GM18870 (cell line): ENCODE measurements around the gene IVL.

Source experiments
- ATAC-seq: cut with Tn5 transposase; IDR thresholded peaks from one replicate; pipeline ENCODE4 v1.9.1; 2021; ENCODE audit warnings: moderate library complexity; ENCODE audit not compliant: unreplicated experiment

The IVL gene

DNA sequence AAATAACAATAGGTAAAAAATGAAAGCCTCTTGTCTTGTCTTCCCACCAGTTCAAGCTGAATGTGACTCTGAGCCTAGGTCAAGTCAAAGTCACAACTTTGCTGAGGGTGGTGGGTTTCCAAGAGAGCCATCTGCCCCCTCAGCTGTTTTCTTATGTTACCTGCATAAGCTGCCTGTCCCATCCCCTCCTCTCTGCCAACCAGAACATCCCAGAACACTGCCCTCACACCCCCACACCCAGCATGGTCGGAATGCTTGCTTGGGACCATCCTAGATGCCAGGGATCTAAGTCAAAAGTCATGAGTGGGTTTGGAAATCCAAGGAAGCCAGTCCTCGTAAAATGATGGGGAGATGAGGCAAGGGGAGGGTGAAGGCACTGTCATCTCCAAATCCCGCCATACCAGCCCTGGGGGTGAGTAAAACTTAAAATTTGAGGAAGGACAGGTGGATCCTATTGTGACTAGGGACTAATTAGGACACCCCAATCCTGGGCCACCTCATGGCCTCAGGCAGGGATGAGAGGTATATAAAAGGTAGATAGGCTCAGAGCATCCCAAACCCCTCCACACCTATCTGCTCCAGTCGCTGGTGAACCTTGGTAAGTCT is 38.4 kb downstream of the IVL start, which contains the start of gene SPRR5:
TSS of gene SPRR5 (plus strand) at position 556 of the 606 bp plus-strand sequence. CDS start 1,349 bp downstream, outside the sequence.
- no peak for ATAC-seq

DNA sequence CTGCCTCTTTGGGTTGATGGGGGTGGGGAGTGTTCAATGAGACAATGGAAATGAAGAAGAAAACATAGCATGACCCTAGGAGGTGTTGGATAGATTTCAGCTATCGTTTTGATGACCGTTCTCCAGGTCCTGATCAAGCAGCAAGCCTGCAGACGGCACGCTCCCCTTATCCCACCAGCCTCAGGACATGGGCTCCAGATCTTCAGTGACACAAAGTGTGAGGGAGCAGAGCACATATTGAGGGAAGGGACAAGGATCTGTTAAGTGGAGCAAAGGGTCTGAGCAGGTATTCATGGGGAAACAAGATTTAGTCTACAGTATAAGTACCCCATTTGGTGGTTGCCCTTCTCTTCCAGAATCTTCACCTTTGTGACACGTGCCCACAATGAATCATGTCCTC is 43.4 kb downstream of the IVL start:
- no peak for ATAC-seq

DNA sequence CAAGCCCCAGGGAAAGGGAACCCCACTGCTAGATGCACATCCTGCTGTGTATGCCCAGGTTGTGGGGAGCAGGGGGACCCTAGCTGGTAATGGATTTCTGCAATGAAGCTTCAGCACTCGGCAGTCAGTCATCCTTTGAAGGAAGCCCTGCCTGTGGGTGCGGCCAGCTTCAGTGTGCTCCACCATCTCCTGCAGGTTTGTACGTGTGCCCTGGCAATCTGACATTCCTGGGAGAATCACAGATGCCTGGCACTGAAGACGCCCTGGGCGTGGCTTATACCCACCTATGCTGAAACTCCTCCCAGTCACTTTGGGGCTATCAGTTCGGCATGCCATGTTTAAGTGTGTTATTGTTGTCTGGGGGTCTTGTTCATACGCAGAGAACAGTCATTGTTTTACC is 45.4 kb downstream of the IVL start:
- ATAC-seq = no peak

DNA sequence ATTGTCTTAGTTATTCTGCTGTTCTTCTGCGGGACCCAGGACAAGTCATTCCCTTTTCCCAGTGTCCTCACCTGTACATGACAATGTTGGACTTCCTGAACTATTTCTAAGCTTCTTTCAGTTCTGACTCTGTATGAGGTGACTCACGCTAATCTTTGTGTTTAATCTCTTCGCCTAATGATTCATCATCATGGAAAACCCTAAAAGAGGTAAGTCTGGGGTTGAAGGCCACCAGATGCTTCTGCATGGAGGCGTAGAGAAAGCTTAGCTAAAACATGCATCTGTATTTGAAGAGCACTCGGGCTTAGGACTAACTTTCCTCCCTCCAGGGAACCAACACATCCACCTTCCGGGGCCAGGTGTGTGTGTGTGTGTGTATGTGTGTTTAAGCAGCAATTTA is 46.1 kb downstream of the IVL start:
- no peak for ATAC-seq

DNA sequence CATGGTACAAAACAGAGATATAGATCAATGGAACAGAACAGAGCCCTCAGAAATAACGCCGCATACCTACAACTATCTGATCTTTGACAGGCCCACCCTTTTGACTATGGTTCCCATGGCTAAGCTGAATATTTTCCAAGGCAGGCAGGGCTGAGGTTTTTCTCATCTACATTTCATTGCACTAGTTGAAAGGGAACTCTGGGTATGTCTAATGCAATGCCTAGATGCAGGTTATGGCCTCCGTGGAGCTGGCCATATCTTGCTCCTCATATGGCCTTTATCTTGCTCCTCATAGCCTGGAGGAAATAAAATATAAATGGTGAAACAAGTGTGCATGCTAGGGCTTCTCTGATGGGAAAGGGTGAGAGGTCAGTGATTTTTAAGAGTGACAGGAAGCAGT is 49.2 kb downstream of the IVL start:
- no peak for ATAC-seq

DNA sequence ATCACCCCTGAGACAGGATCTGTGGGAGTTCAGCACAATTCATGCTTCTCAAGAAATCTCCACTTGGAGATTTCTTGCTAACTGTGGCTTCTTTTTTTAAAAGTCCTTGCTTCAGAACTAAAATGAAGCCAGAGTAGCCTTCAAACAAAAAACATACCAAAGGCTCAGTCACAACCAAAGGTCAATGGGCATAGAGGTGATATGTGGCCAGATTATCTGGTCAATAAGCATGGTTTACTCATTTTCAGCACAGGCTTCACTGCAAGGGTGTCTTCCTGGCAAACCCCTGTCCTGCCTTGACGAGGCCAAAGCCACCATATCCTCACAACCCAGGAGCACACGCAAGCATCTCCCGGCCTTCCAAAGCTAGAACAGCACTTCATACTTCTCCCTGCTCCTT is 50.9 kb downstream of the IVL start:
- ATAC-seq = no peak

DNA sequence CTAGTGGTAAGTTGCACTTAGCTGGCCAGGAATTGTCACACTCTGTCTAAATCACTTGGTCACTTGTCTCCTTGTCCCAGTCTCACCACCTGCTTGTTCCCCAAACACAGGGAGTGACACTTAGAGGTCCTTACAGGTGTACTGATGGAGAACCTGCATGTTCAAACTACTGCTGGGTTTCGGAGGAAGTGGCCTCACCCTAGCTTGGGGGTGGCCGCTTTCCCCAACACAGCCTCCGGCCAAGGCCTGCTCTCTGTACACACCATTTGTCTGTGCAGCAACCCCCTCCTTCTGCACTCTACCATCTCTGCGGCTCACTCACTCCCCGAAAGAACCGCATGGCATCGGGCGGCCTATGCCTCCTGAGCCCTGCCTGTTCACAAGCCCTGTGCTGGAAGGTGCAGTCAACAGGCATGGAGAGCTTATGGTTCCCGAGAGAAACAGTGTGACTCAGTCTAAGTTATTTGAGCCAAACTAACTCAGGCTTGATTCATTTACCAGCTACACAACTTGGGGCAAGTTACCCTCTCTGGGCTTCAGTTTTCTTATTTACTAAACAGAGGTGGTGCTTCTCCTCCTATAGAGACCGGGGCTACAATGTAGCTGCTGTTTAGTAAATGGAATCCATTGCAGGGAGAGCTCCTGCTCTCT is 51.6 kb downstream of the IVL start:
- no peak for ATAC-seq

DNA sequence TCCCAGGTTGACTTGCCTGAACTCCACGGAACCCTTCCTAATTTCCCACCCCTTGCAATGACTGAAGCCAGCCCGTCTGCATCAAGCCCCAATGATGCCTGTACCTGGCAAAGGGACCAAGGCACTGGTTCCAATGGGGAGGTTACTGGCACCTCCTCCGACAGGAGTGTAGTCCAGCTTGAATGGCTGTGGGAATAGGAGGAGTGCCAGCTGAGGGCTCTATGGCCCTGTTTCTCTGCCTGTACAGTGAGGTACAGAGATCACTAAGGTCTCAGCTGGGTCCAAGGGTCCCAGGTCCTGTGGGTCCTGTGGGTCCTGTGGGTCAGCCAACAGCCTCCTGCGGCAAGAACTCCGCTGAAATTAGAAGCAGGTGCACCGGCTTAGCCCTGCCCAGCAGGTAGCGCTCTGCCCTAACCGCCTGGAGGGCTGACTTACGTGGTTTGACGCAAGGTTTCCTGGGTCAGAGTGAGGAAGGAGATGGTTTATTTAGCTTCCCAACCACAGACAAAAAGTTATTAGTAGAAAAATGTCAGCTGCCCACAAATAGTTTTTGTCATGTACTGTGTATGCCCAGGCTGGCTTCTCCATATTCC is 52.2 kb downstream of the IVL start:
- no peak for ATAC-seq
